A549 (cell line): ENCODE results near the gene UROD. TPM values are rescaled to one million over a fixed set of nuclear protein-coding genes. Genes with fewer than 3 reads are reported as not detected.
"Not testable (repeated sequence)": the region's sequence is repeated elsewhere in the genome, so short reads cannot be mapped to it uniquely, and the experiment has no call there.

ENCODE experiments used
- ATAC-seq, 2 experiments: fragments of 200-7000 bp in 1 of 2; fragments of >200 bp in 1 of 2; cut with Nextera tagmentation in 1 of 2; cut with Tn5 transposase in 1 of 2; 3 replicates each; pipeline versions ENCODE4 v1.8.0 to v1.9.1; 2018 to 2020; ENCODE audit warnings: mild to moderate bottlenecking in 1 of 2, moderate library complexity in 1 of 2
- CTCF ChIA-PET: fragments of 300-600 bp; sonication (Branson Sonifier 250); formaldehyde crosslinking; extraction: SDS; loops from one replicate; lab custom pipeline; 2021; ENCODE audit warnings: antibody characterized with exemption, inconsistent platforms; lab: Yijun Ruan, JAX
- POLR2A ChIA-PET: fragments of 350-600 bp; formaldehyde crosslinking; extraction: SDS; loops from one replicate; lab custom pipeline; 2021; ENCODE audit warnings: antibody characterized with exemption, inconsistent platforms; lab: Yijun Ruan, JAX
- DNase-seq, 2 experiments: peaks; one replicate each; pipeline versions ENCODE4 v3.0.0 to v3.0.0-alpha.2; 2011 to 2016; ENCODE audit warnings: low read depth in 1 of 2, low spot score in 1 of 2
- FAIRE-seq: peaks from 2 replicates; lab custom pipeline; 2011; peaks lifted over from hg19 to GRCh38; lab: Jason Lieb, UNC
- H3K27ac ChIP-seq, 2 experiments: fragments of >200 bp; sonication (Bioruptor Twin); formaldehyde crosslinking; 3 replicates each; pipeline ENCODE4 v1.5.1; 2016 to 2017
- H3K4me1 ChIP-seq: fragments of >200 bp; sonication (Bioruptor Twin); formaldehyde crosslinking; 3 replicates; pipeline ENCODE4 v1.6.1; 2016
- H3K4me2 ChIP-seq: fragments of >200 bp; sonication (Bioruptor Twin); formaldehyde crosslinking; 3 replicates; pipeline ENCODE4 v1.6.1; 2016
- H3K4me3 ChIP-seq: fragments of >200 bp; sonication (Bioruptor Twin); formaldehyde crosslinking; 3 replicates; pipeline ENCODE4 v1.5.1; 2016
- H3K9me3 ChIP-seq: fragments of >200 bp; sonication (Bioruptor Twin); formaldehyde crosslinking; 3 replicates; pipeline ENCODE4 v1.6.1; 2016
- E2F6 ChIP-seq: IDR thresholded peaks from 2 replicates; pipeline ENCODE4 v1.6.1; 2012; ENCODE audit warnings: low read depth, borderline replicate concordance
- ELK1 ChIP-seq: fragments of 150-350 bp; IDR thresholded peaks from 2 replicates; pipeline ENCODE4 v1.6.1; 2014; ENCODE audit warnings: low read depth, mild to moderate bottlenecking, low read length
- ESRRA ChIP-seq: fragments of 150-350 bp; IDR thresholded peaks from 2 replicates; pipeline ENCODE4 v1.6.1; 2014; ENCODE audit warnings: mild to moderate bottlenecking, low read length, borderline replicate concordance
- FOSB ChIP-seq: fragments of 250-450 bp; sonication (Bioruptor Pico); IDR thresholded peaks from 2 replicates; pipeline ENCODE4 v1.5.0; 2020; ENCODE audit warnings: mild to moderate bottlenecking, moderate library complexity
- HDAC2 ChIP-seq: fragments of 200-600 bp; sonication (generic); IDR thresholded peaks from 2 replicates; pipeline ENCODE4 v1.6.1; 2016
- HOXB5 ChIP-seq: fragments of 250-450 bp; sonication (Bioruptor Pico); IDR thresholded peaks from 2 replicates; pipeline ENCODE4 v1.5.0; 2020; ENCODE audit warnings: mild to moderate bottlenecking, moderate library complexity
- JUN ChIP-seq, 2 experiments: fragments of >200 bp; sonication (Bioruptor Twin); formaldehyde crosslinking; IDR thresholded peaks; 2 replicates in 1 of 2; 3 replicates in 1 of 2; pipeline ENCODE4 v1.6.1; 2016 to 2017
- MAFK ChIP-seq: fragments of 450-650 bp; IDR thresholded peaks from 2 replicates; pipeline ENCODE4 v1.6.1; 2014; ENCODE audit not compliant: partially characterized antibody
- MAX ChIP-seq: IDR thresholded peaks from 2 replicates; pipeline ENCODE4 v1.6.1; 2012
- MAZ ChIP-seq: fragments of 150-350 bp; IDR thresholded peaks from 2 replicates; pipeline ENCODE4 v1.6.1; 2014; ENCODE audit warnings: antibody characterized with exemption, low read depth, low read length, borderline replicate concordance
- MYC ChIP-seq: IDR thresholded peaks from 2 replicates; pipeline ENCODE4 v1.6.1; 2012; ENCODE audit warnings: mild to moderate bottlenecking, inconsistent platforms, low read length, improper control_type of control experiment, borderline replicate concordance
- PBX3 ChIP-seq: IDR thresholded peaks from 2 replicates; pipeline ENCODE4 v1.6.1; 2012
- REST ChIP-seq: fragments of 200-600 bp; sonication (generic); IDR thresholded peaks from 2 replicates; pipeline ENCODE4 v1.6.1; 2016; ENCODE audit warnings: antibody characterized with exemption, mild to moderate bottlenecking, moderate library complexity
- RNF2 ChIP-seq: fragments of 200-600 bp; sonication (generic); IDR thresholded peaks from 2 replicates; pipeline ENCODE4 v1.6.1; 2016; ENCODE audit warnings: low read depth, mild to moderate bottlenecking, antibody characterized with exemption, moderate library complexity, borderline replicate concordance
- TFCP2L1 ChIP-seq: fragments of 250-450 bp; sonication (Bioruptor Pico); IDR thresholded peaks from 2 replicates; pipeline ENCODE4 v1.5.0; 2021; ENCODE audit warnings: mild to moderate bottlenecking
- ZFP36 ChIP-seq: fragments of 450-650 bp; IDR thresholded peaks from 2 replicates; pipeline ENCODE4 v1.6.1; 2014; ENCODE audit warnings: borderline replicate concordance; ENCODE audit not compliant: partially characterized antibody
- WGBS: methylation state at CpG from one replicate; pipeline ENCODE4 v1.1.6; 2017; ENCODE audit errors: missing lambda C conversion rate; 5-methylcytosine and 5-hydroxymethylcytosine counted together
- polyA plus RNA-seq, 4 experiments: library from polyadenylated mRNA; depleted of rRNA in 3 of 4; stranded (reverse); fragments of >200 nt; fragmentation: RNase III in 1 of 4; extraction: RNeasy Plus Mini Kit Qiagen cat#74134 plus additional on column Dnase treatment in 1 of 4; gene quantifications; 2 replicates in 3 of 4; 3 replicates in 1 of 4; pipeline ENCODE4 v1.2.3, GENCODE V29; 2011 to 2017

Gene UROD
- polyA plus RNA-seq, 2 of the 4 experiments (the other 2 are of a cell fraction): 57.8 to 59.0 TPM

- TF ChIP-seq MAFK (no peak), E2F6 (no peak), HDAC2 (no peak)
Observed at GRCh38 chr1:45001011-45001481, 11.0 kb upstream of the UROD start (continued).

- CTCF ChIA-PET: interaction anchor here (20.8 kb wide), 1 partner anchor 298 kb away, joined by 488 read pairs; no protein-coding TSS in a partner anchor
- H3K4me2 ChIP-seq, H3K9me3 ChIP-seq, H3K4me3 ChIP-seq, H3K4me1 ChIP-seq, POLR2A ChIA-PET, FAIRE-seq, ATAC-seq, DNase-seq, H3K27ac ChIP-seq: not testable (repeated sequence)
- 78% methylated on average over 4 of the region's 8 CpGs for WGBS
Observed at GRCh38 chr1:45001576-45001975, 10.5 kb upstream of the UROD start.

- POLR2A ChIA-PET: no interaction called here
- no peak overlapping the region for H3K27ac ChIP-seq
- no peak overlapping the region for H3K4me2 ChIP-seq
- CTCF ChIA-PET: interaction anchor here (0.6 to 20.8 kb wide), 4 partner anchors 12 to 297 kb away, joined by 3 to 488 read pairs (median 13); no protein-coding TSS in a partner anchor
- no peaks in the 10 kb centered on the region for H3K4me1 ChIP-seq
- FAIRE-seq (no peak), ATAC-seq (no peak), DNase-seq (no peak)
- TF ChIP-seq REST: no peak
- TF ChIP-seq ESRRA: no peak
- TF ChIP-seq PBX3: no peak
- TF ChIP-seq MAFK: no peak
- TF ChIP-seq FOSB (CRISPR knock-in tag): no peak
- TF ChIP-seq MAZ: no peak
- TF ChIP-seq TFCP2L1: no peak
- TF ChIP-seq HOXB5 (CRISPR knock-in tag): no peak
- TF ChIP-seq RNF2: no peak
- no peak for TF ChIP-seq MYC
- no peak for TF ChIP-seq ELK1
- TF ChIP-seq JUN (IDR thresholded peaks at IDR 0.05): no peak
- no peak for TF ChIP-seq MAX
- no peak for TF ChIP-seq ZFP36
- WGBS: 65% methylated on average over 3 of the region's 17 CpGs
- H3K4me3 ChIP-seq: no peak overlapping the region
- H3K9me3 ChIP-seq: no peaks in the 10 kb centered on the region
Observed at GRCh38 chr1:45002650-45003645, 9.1 kb upstream of the UROD start.
